Lower leg skin (tissue), 4 donors: ENCODE results near the gene MEN1. TPM values are rescaled to one million over a fixed set of nuclear protein-coding genes. Genes with fewer than 3 reads are reported as not detected.
"Not testable (repeated sequence)": the region's sequence is repeated elsewhere in the genome, so short reads cannot be mapped to it uniquely, and the experiment has no call there.

Experiments used
- DNase-seq, 2 donors: peaks; one replicate each; pipeline ENCODE4 v3.0.0-alpha.2; 2019; ENCODE audit warnings: low spot score in 2 of 2
- H3K4me3 ChIP-seq: fragments of 200-600 bp; sonication (generic); 2 replicates; pipeline ENCODE4 v1.5.1; 2017; ENCODE audit warnings: mild to moderate bottlenecking, low read depth; ENCODE audit not compliant: poor library complexity, severe bottlenecking
- CTCF ChIP-seq, 3 donors: fragments of 450-650 bp; IDR thresholded peaks; one replicate each; pipeline ENCODE4 v1.5.1; 2016; ENCODE audit warnings: antibody characterized with exemption in 3 of 3, mild to moderate bottlenecking in 3 of 3, moderate library complexity in 2 of 3
- POLR2A ChIP-seq, 2 donors: fragments of 450-650 bp; IDR thresholded peaks; one replicate each; pipeline ENCODE4 v1.6.1; 2016 to 2017; ENCODE audit warnings: antibody characterized with exemption in 2 of 2, mild to moderate bottlenecking in 1 of 2, moderate library complexity in 1 of 2
- WGBS, 2 donors: methylation state at CpG; one replicate each; pipeline ENCODE4 v1.1.5; 2018; 5-methylcytosine and 5-hydroxymethylcytosine counted together
- intact Hi-C: fragments of 100-400 bp; cut with DNase I; formaldehyde crosslinking; loops from one replicate; pipeline ENCODE4 v1.15.0; 2023; ENCODE audit warnings: low total_unique reads
- total RNA-seq, 4 donors: library from RNA; depleted of rRNA; stranded (reverse); fragments of >200 nt; gene quantifications; one replicate each; pipeline ENCODE4 v1.1.0, GENCODE V29; 2016

The MEN1 gene
- total RNA-seq, 4 donors from 2014 or later: 20.5 to 42.7 (median 32.2) TPM

DNA sequence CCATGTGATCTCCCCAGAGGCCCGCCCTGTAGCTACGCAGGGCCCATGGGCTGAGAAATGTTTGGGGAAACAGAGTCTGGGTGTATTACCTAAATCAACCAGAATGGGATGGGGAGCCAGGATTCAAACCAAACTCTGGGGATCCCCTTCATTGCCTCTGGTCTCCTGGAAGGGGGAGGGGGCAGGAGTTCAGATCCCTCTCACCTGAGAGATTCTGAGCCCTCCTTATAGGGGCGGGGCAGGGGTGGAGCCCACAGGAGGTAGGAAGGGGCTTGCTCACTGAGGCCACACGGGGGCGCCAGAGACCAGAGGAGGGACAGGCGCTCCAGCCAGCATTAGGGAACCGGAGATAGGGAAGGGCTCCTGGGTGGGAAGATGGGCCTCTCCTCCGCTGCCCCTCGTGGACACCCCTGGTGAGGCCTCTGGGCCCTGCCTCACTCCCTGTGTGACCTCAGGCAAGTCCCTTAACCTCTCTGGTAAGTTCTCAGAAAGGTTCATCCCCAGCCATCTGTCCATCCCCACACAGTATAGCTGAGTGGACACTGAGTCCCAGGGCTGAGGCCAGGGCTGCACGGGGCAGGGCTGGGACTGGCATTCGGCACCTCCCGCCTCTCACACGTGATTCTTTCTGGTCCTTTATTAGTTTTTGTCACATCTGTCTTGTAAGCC is 36.8 kb upstream of the MEN1 start:
- no peak for TF ChIP-seq POLR2A (IDR thresholded peaks at IDR 0.05)
- TF ChIP-seq CTCF (IDR thresholded peaks at IDR 0.05): peak in 1 of 3 donors; percentile 80
- no peak overlapping the region for H3K4me3 ChIP-seq
- 13 to 20% methylated on average over 13 of the region's 13 CpGs for WGBS, 2 donors
- peak; percentile 88 to 98 for DNase-seq
- intact Hi-C loops: loop anchor here (5.0 kb wide), 2 partner anchors 45 to 265 kb away; partner anchors contain the start of gene TM7SF2

- intact Hi-C loops: loop anchor here (5.0 kb wide), 2 partner anchors 47 to 267 kb away; partner anchors contain the start of gene TM7SF2
- WGBS, 2 donors: 89 to 92% methylated on average over 8 of the region's 8 CpGs
- not testable (repeated sequence) for H3K4me3 ChIP-seq, DNase-seq
Measured at GRCh38 chr11:64845776-64846129, 35.4 kb upstream of the MEN1 start.

DNA sequence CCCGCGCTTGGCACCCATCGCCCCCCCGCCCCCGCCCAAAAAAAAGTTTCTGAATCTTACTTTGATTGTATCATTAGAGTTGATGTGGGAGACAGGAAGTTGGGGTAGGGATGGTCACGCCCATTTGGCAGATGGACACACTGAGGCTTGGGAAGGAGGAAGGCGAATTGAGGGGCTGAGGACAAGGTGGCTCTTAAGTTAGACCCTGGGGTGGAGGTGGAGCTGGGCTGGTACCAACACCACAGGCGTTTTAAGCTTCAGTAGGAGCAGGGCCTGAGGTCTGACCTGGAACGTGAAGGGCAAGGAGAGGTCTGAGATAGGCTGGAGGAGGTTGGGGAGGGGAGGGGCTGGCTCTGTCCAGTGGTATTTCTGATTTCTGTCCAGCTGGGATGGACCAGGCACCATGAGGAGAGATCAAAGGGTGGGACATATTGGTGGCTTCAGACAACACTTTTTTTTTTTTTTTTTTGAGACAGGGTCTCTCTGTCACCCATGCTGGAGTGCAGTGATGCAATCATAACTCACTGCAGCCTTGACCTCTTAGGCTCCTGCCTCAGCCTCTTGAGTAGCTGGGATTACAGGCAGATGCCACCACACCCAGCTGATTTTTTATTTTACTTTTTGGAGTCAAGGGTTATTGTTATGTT is 34.9 kb upstream of the MEN1 start:
- no peak for DNase-seq
- intact Hi-C loops: loop anchor here (5.0 kb wide), 2 partner anchors 47 to 267 kb away; partner anchors contain the start of gene TM7SF2
- 16 to 17% methylated on average over 9 of the region's 9 CpGs for WGBS, 2 donors
- H3K4me3 ChIP-seq: no peak overlapping the region
- TF ChIP-seq CTCF (IDR thresholded peaks at IDR 0.05) (no peak), POLR2A (IDR thresholded peaks at IDR 0.05) (no peak)

DNA sequence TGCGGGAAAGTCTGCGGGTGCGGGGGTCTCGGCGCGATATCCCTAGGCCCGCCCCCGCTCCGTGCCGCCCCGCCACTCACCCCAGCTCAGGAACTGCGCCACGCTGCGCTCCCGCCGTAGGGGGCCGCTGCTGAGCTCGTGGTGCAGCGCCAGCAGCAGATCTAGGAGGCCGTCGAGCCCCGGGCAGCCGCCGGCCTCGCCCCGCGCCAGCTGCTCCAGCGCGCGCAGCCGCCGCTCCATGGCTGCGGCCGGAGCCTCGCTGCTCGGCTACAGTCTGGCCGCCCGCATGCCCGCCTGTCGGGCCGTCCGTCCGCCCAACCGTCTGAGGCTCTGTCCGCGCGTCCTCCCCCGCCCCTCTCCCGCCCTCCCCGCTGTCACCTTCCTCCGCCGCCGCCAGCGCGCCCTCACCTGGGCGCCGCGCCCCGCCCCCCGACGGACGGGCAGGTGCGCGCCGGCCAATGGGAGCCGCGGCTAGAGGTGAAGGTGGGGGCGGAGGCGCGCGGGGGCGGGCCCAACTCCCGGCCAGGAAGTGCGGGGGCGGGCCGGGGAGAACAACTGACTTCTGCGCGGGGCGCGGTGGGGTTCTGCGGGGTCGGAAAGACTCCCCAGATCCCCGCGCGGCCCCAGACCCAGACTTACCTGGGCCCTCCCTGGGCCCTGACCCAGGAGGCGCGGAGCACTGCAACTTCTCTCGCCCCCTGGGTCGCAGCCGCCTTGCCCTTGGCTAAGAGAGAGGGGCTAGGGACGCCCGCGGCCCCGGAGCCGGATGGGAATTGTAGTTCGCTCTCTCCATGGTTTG is 34.2 kb upstream of the MEN1 start, which contains the start of gene CDC42BPG:
TSS of gene CDC42BPG (minus strand) at position 324 of the 799 bp plus-strand sequence. CDS start at position 240, 84 bp downstream.
- TF ChIP-seq CTCF (IDR thresholded peaks at IDR 0.05) (no peak), POLR2A (IDR thresholded peaks at IDR 0.05) (no peak)
- no peak for DNase-seq
- intact Hi-C loops: loop anchor here (5.0 kb wide), 2 partner anchors 48 to 268 kb away; partner anchors contain the start of gene TM7SF2
- 1% methylated on average over 34 to 76 of the region's 96 CpGs for WGBS, 2 donors
- peak within 1 kb of the TSS; percentile 12 for H3K4me3 ChIP-seq

- TF ChIP-seq POLR2A (IDR thresholded peaks at IDR 0.05) (no peak), CTCF (IDR thresholded peaks at IDR 0.05) (no peak)
- no peak for DNase-seq
- intact Hi-C loops: no loop called here
- 33 to 37% methylated on average over 27 of the region's 27 CpGs for WGBS, 2 donors
- H3K4me3 ChIP-seq: peak overlapping the region; percentile 12
Measured at GRCh38 chr11:64843686-64844329, 33.5 kb upstream of the MEN1 start.
